H1 (cell line): ENCODE data around the gene ST7L.

Experiments used
- BCL11A ChIP-seq, 2 experiments: IDR thresholded peaks; one replicate each; pipeline ENCODE4 v1.6.1; 2011; ENCODE audit warnings: low read depth in 2 of 2, low read length in 2 of 2, mild to moderate bottlenecking in 2 of 2
- CEBPB ChIP-seq: IDR thresholded peaks from 2 replicates; pipeline ENCODE4 v1.6.1; 2012; ENCODE audit warnings: low read depth, low read length
- EP300 ChIP-seq, 2 experiments: IDR thresholded peaks; 1 replicate in 1 of 2; 2 replicates in 1 of 2; pipeline ENCODE4 v1.6.1; 2011 to 2012; ENCODE audit warnings: low read depth in 2 of 2, low read length in 2 of 2, mild to moderate bottlenecking in 2 of 2, borderline replicate concordance in 1 of 2, inconsistent platforms in 1 of 2, moderate library complexity in 1 of 2
- EZH2 ChIP-seq: fragments of 200-600 bp; sonication (generic); IDR thresholded peaks from 2 replicates; pipeline ENCODE4 v1.7.1; 2012; ENCODE audit warnings: low read depth, mild to moderate bottlenecking, moderate library complexity, low read length, inconsistent platforms; ENCODE audit not compliant: severe bottlenecking
- GABPA ChIP-seq: IDR thresholded peaks from 2 replicates; pipeline ENCODE4 v1.6.1; 2011; ENCODE audit warnings: mild to moderate bottlenecking, low read length, moderate library complexity, borderline replicate concordance; ENCODE audit not compliant: insufficient read depth
- KDM1A ChIP-seq: fragments of 200-600, 300-600 bp; sonication (generic); IDR thresholded peaks from 2 replicates; pipeline ENCODE4 v1.7.1; 2016; ENCODE audit warnings: mild to moderate bottlenecking, low read length, borderline replicate concordance
- POLR2A ChIP-seq, 2 experiments: IDR thresholded peaks; 1 replicate in 1 of 2; 2 replicates in 1 of 2; pipeline ENCODE4 v1.6.1; 2011; ENCODE audit warnings: low read depth in 2 of 2, low read length in 2 of 2, mild to moderate bottlenecking in 2 of 2; ENCODE audit errors: control extremely low read depth in 1 of 2
- RAD21 ChIP-seq, 2 experiments: IDR thresholded peaks in 1 of 2; conservative IDR thresholded peaks in 1 of 2; 2 replicates each; pipeline ENCODE4 v1.6.1; 2011; ENCODE audit warnings: low read depth in 2 of 2, low read length in 2 of 2, improper control_type of control experiment in 1 of 2, inconsistent platforms in 1 of 2, mild to moderate bottlenecking in 1 of 2, moderate library complexity in 1 of 2
- RFX5 ChIP-seq: IDR thresholded peaks from 2 replicates; pipeline ENCODE4 v1.6.1; 2011; ENCODE audit warnings: low read depth, low read length, improper control_type of control experiment, borderline replicate concordance
- SP1 ChIP-seq: IDR thresholded peaks from 2 replicates; pipeline ENCODE4 v1.6.1; 2011; ENCODE audit warnings: low read depth, low read length
- TAF1 ChIP-seq: IDR thresholded peaks from 2 replicates; pipeline ENCODE4 v1.6.1; 2011; ENCODE audit warnings: mild to moderate bottlenecking, low read depth, low read length
- YY1 ChIP-seq: IDR thresholded peaks from 2 replicates; pipeline ENCODE4 v1.6.1; 2011; ENCODE audit warnings: low read depth, mild to moderate bottlenecking, low read length
- TF ChIP-seq, protein P1 (sequence below): IDR thresholded peaks from 2 replicates; pipeline ENCODE4 v1.6.1; 2012; ENCODE audit warnings: low read length, inconsistent platforms
- TF ChIP-seq, protein P2 (sequence below), 3 experiments: IDR thresholded peaks; 1 replicate in 2 of 3; 2 replicates in 1 of 3; pipeline versions ENCODE4 v1.5.1 to v1.6.1; 2011; ENCODE audit warnings: low read length in 3 of 3, mild to moderate bottlenecking in 3 of 3, inconsistent platforms in 2 of 3, low read depth in 1 of 3, moderate library complexity in 1 of 3; ENCODE audit not compliant: insufficient read depth in 1 of 3; ENCODE audit errors: control extremely low read depth in 1 of 3

DNA sequence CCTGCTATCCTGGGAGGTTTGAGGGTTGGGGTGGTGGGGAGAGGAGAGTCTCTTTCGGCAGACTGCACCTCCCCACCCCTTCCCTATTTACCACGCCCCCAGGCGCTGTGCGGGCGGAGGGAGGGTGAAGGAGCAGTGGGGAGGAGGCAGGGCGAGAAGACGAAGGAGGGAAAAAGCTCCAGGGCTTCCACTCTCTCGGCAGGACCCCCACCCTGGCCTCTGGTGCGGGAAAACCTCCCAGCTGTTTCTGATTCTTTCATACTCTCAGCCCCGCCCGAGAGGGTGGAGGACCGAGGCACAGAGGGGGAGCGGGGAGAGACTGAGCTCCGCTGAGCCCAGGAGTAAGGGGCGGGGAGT lies 111.0 kb downstream of the ST7L start:
- TF ChIP-seq GABPA (no peak), POLR2A (IDR thresholded peaks at IDR 0.05; ENCODE audit: control extremely low read depth in 1 of 2, low read depth in 2 of 2, low read length in 2 of 2) (no peak), RAD21 (IDR thresholded peaks at IDR 0.05 in 1 of 2, conservative IDR thresholded peaks at IDR 0.05 in 1 of 2; ENCODE audit: low read depth in 2 of 2, low read length in 2 of 2) (no peak), TAF1 (no peak), EZH2 (no peak), RFX5 (no peak), SP1 (0 out of 2 replicates have a peak, but pooled peaks have one; percentile 11), BCL11A (IDR thresholded peaks at IDR 0.05; ENCODE audit: low read depth in 2 of 2, low read length in 2 of 2) (no peak), YY1 (no peak), CEBPB (no peak), EP300 (IDR thresholded peaks at IDR 0.05; ENCODE audit: borderline replicate concordance in 1 of 2, low read depth in 2 of 2, low read length in 2 of 2) (no peak), KDM1A (no peak)
- TF ChIP-seq, protein P1, sequence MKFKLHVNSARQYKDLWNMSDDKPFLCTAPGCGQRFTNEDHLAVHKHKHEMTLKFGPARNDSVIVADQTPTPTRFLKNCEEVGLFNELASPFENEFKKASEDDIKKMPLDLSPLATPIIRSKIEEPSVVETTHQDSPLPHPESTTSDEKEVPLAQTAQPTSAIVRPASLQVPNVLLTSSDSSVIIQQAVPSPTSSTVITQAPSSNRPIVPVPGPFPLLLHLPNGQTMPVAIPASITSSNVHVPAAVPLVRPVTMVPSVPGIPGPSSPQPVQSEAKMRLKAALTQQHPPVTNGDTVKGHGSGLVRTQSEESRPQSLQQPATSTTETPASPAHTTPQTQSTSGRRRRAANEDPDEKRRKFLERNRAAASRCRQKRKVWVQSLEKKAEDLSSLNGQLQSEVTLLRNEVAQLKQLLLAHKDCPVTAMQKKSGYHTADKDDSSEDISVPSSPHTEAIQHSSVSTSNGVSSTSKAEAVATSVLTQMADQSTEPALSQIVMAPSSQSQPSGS = no peak
- TF ChIP-seq, protein P2, sequence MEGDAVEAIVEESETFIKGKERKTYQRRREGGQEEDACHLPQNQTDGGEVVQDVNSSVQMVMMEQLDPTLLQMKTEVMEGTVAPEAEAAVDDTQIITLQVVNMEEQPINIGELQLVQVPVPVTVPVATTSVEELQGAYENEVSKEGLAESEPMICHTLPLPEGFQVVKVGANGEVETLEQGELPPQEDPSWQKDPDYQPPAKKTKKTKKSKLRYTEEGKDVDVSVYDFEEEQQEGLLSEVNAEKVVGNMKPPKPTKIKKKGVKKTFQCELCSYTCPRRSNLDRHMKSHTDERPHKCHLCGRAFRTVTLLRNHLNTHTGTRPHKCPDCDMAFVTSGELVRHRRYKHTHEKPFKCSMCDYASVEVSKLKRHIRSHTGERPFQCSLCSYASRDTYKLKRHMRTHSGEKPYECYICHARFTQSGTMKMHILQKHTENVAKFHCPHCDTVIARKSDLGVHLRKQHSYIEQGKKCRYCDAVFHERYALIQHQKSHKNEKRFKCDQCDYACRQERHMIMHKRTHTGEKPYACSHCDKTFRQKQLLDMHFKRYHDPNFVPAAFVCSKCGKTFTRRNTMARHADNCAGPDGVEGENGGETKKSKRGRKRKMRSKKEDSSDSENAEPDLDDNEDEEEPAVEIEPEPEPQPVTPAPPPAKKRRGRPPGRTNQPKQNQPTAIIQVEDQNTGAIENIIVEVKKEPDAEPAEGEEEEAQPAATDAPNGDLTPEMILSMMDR (IDR thresholded peaks at IDR 0.05; ENCODE audit: control extremely low read depth in 1 of 3, insufficient read depth in 1 of 3, low read depth in 1 of 3, low read length in 3 of 3) = no peak
